PC-9 (cell line): ENCODE data around the gene SEL1L2. TPM values are rescaled to one million over a fixed set of nuclear protein-coding genes. Genes with fewer than 3 reads are reported as not detected.

ENCODE experiments used
- BruUV-seq: library from RNA; stranded (reverse); fragments of 400-500 nt; replicated peaks from 2 replicates; lab custom pipeline; 2021; lab: Mats Ljungman, UMichigan
- CTCF ChIA-PET: fragments of 300-600 bp; sonication (Branson Sonifier 250); formaldehyde crosslinking; loops from one replicate; lab custom pipeline; 2022; ENCODE audit warnings: antibody characterized with exemption; lab: Charles Lee
- POLR2A ChIA-PET: fragments of 300-600 bp; sonication (Branson Sonifier 250); formaldehyde crosslinking; loops from one replicate; lab custom pipeline; 2022; ENCODE audit warnings: antibody characterized with exemption; ENCODE audit not compliant: unreplicated experiment; lab: Charles Lee
- DNase-seq, 2 experiments: peaks; one replicate each; pipeline versions ENCODE4 v3.0.0 to v3.0.0-alpha.2; 2015 to 2022; ENCODE audit warnings: mixed read lengths in 1 of 2
- H2AFZ ChIP-seq: fragments of 200-600 bp; sonication (generic); 2 replicates; pipeline ENCODE4 v1.8.1; 2017; ENCODE audit warnings: antibody characterized with exemption
- H3F3A ChIP-seq: fragments of 200-600 bp; sonication (generic); 2 replicates; pipeline ENCODE4 v1.8.1; 2017; ENCODE audit warnings: antibody characterized with exemption, mild to moderate bottlenecking, low read depth; ENCODE audit not compliant: insufficient read depth
- H3K27ac ChIP-seq: fragments of 200-600 bp; sonication (generic); 2 replicates; pipeline ENCODE4 v1.6.1; 2016; ENCODE audit warnings: mixed run types
- H3K27me3 ChIP-seq: fragments of 200-600 bp; sonication (generic); 2 replicates; pipeline ENCODE4 v1.6.1; 2016; ENCODE audit warnings: low read depth, mixed run types; ENCODE audit not compliant: insufficient read depth
- H3K36me3 ChIP-seq: fragments of 200-600 bp; sonication (generic); 2 replicates; pipeline ENCODE4 v1.6.1; 2016; ENCODE audit warnings: low read depth, mixed run types
- H3K4me1 ChIP-seq: fragments of 200-600 bp; sonication (generic); replicated peaks from 2 replicates; pipeline ENCODE4 v1.6.1; 2016; ENCODE audit warnings: mixed run types; ENCODE audit not compliant: insufficient read depth
- H3K4me2 ChIP-seq: fragments of 200-600 bp; sonication (generic); 2 replicates; pipeline ENCODE4 v1.6.1; 2017; ENCODE audit warnings: mixed run types
- H3K4me3 ChIP-seq: fragments of 200-600 bp; sonication (generic); 2 replicates; pipeline ENCODE4 v1.6.1; 2016; ENCODE audit warnings: mixed run types
- H3K79me2 ChIP-seq: fragments of 200-600 bp; sonication (generic); 2 replicates; pipeline ENCODE4 v1.6.1; 2017; ENCODE audit warnings: low read depth, mixed run types
- H3K9me2 ChIP-seq: fragments of 200-600 bp; sonication (generic); 2 replicates; pipeline ENCODE4 v1.8.1; 2017; ENCODE audit warnings: mild to moderate bottlenecking; ENCODE audit not compliant: insufficient read depth
- H3K9me3 ChIP-seq: fragments of 200-600 bp; sonication (generic); 2 replicates; pipeline ENCODE4 v1.8.1; 2016; ENCODE audit warnings: low read depth; ENCODE audit not compliant: insufficient read depth
- H4K20me1 ChIP-seq: fragments of 200-600 bp; sonication (generic); 2 replicates; pipeline ENCODE4 v1.8.1; 2017; ENCODE audit not compliant: insufficient read depth
- CTCF ChIP-seq: fragments of 200-600 bp; sonication (generic); conservative IDR thresholded peaks from 2 replicates; pipeline ENCODE4 v1.6.1; 2017; ENCODE audit warnings: mixed run types, antibody characterized with exemption, mild to moderate bottlenecking, moderate library complexity
- EZH2 ChIP-seq: fragments of 200-600 bp; sonication (generic); IDR thresholded peaks from 2 replicates; pipeline ENCODE4 v1.8.0; 2017; ENCODE audit warnings: antibody characterized with exemption, low read depth
- intact Hi-C: fragments of 100-400 bp; cut with micrococcal nuclease; formaldehyde crosslinking; loops from one replicate; pipeline ENCODE4 v1.10.0; 2022; ENCODE audit not compliant: unreplicated experiment
- total RNA-seq: library from RNA; stranded (reverse); gene quantifications from 2 replicates; pipeline ENCODE4 v1.2.3, GENCODE V29; 2021

Gene SEL1L2
- total RNA-seq, 1 experiment from 2014 or later: not detected

DNA sequence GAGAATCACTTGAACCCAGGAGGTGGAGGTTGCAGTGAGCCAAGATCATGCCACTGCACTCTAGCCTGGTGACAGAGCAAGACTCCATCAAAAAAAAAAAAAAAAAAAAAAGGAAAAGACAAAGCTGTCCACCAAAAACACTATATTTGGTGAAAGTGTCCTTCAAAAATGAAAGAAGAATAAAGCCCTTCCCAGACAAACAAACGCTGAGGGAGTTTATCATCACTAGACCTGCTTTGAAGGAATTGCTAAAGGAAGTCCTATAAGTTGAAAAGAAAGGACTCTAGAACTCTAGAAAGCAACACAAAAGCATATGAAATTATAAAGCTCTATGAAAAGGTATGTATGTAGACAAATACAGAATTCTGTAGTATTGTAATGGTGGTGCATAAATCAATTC, 98.8 kb downstream of the SEL1L2 start:
- BruUV-seq: no TSS peak

DNA sequence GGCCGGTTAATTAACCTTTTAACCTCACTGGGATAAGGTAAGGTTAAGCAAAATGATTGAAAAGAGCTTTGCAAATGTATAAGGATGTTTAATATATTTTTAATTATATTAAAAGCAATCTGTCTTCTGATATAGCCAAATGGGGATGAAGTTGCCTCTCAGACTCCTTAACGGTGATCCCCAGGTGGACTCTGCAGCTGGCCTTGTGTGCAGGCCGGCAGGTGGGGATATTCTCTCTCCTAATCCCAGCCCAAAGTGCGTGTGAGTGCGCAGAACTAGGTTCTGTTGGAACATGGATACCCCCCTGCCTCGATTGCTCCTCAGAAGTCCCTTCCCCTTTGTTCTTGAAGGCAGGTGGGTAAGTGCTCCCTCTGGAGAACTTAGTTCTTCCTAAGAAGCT, 105.6 kb downstream of the SEL1L2 start:
- Histone ChIP-seq H3K4me3 (no peak overlapping the region), H4K20me1 (no peaks in the 10 kb centered on the region), H3K79me2 (no peaks in the 10 kb centered on the region), H3K9me2 (no peaks in the 10 kb centered on the region), H3K4me2 (no peak overlapping the region), H3F3A (no peaks in the 10 kb centered on the region), H3K36me3 (no peaks in the 10 kb centered on the region), H3K27ac (no peak overlapping the region), H3K27me3 (no peaks in the 10 kb centered on the region), H3K4me1 (no peaks in the 10 kb centered on the region), H2AFZ (no peak overlapping the region), H3K9me3 (no peaks in the 10 kb centered on the region)
- BruUV-seq: no TSS peak
- ChIA-PET CTCF (no interaction called here), POLR2A (no interaction called here)
- TF ChIP-seq EZH2 (no peak), CTCF (no peak)
- no peak for DNase-seq
- intact Hi-C loops: no loop called here

More for the DNA sequence above, 98.8 kb downstream of the SEL1L2 start:
- ChIA-PET CTCF (no interaction called here), POLR2A (no interaction called here)
- Histone ChIP-seq H3K4me3 (no peak overlapping the region), H3K9me2 (no peaks in the 10 kb centered on the region), H3K79me2 (no peaks in the 10 kb centered on the region), H3K4me2 (no peak overlapping the region), H3K9me3 (no peaks in the 10 kb centered on the region), H2AFZ (no peak overlapping the region), H3K36me3 (no peaks in the 10 kb centered on the region), H3K27ac (no peak overlapping the region), H3K27me3 (no peaks in the 10 kb centered on the region), H3K4me1 (no peaks in the 10 kb centered on the region), H4K20me1 (no peaks in the 10 kb centered on the region), H3F3A (no peaks in the 10 kb centered on the region)
- DNase-seq: no peak
- intact Hi-C loops: loop anchor here (10.0 kb wide), 1 partner anchor 163 kb away; no protein-coding TSS in a partner anchor
- TF ChIP-seq EZH2 (no peak), CTCF (no peak)

- ChIA-PET CTCF (no interaction called here), POLR2A (interaction anchor here (0.6 kb wide), 1 partner anchor 1876 kb away, joined by 3 read pairs; no protein-coding TSS in a partner anchor)
- TF ChIP-seq EZH2 (no peak), CTCF (no peak)
- Histone ChIP-seq H3K27me3 (no peaks in the 10 kb centered on the region), H3K9me3 (no peaks in the 10 kb centered on the region), H3K4me3 (no peak overlapping the region), H3K27ac (no peak overlapping the region), H3K79me2 (no peaks in the 10 kb centered on the region), H3K4me1 (no peaks in the 10 kb centered on the region), H2AFZ (no peak overlapping the region), H4K20me1 (no peaks in the 10 kb centered on the region), H3F3A (no peaks in the 10 kb centered on the region), H3K9me2 (no peaks in the 10 kb centered on the region), H3K4me2 (no peak overlapping the region), H3K36me3 (no peaks in the 10 kb centered on the region)
- BruUV-seq: no TSS peak
- DNase-seq: no peak
- intact Hi-C loops: no loop called here
Measured at GRCh38 chr20:13883425-13883824, 107.0 kb downstream of the SEL1L2 start.
